Ovary (tissue), 3 donors: Measurements from ENCODE around the gene GOLIM4.

Source experiments
- EP300 ChIP-seq: sonication (generic); formaldehyde crosslinking; IDR thresholded peaks from one replicate; pipeline ENCODE4 v1.6.1; 2017; ENCODE audit warnings: antibody characterized with exemption
- POLR2A ChIP-seq: fragments of 450-650 bp; IDR thresholded peaks from one replicate; pipeline ENCODE4 v1.6.1; 2017; ENCODE audit warnings: antibody characterized with exemption, mild to moderate bottlenecking, moderate library complexity
- TF ChIP-seq, protein P1 (sequence below), 3 donors: fragments of 450-650 bp in 2 of 3; fragments of 200-600 bp in 1 of 3; IDR thresholded peaks; one replicate each; pipeline versions ENCODE4 v1.5.1 to v1.8.0; 2016 to 2022; ENCODE audit warnings: antibody characterized with exemption in 3 of 3, mild to moderate bottlenecking in 1 of 3
- donor health status: DM: no; HTN: no; CAD: no.

- TF ChIP-seq, protein P1, sequence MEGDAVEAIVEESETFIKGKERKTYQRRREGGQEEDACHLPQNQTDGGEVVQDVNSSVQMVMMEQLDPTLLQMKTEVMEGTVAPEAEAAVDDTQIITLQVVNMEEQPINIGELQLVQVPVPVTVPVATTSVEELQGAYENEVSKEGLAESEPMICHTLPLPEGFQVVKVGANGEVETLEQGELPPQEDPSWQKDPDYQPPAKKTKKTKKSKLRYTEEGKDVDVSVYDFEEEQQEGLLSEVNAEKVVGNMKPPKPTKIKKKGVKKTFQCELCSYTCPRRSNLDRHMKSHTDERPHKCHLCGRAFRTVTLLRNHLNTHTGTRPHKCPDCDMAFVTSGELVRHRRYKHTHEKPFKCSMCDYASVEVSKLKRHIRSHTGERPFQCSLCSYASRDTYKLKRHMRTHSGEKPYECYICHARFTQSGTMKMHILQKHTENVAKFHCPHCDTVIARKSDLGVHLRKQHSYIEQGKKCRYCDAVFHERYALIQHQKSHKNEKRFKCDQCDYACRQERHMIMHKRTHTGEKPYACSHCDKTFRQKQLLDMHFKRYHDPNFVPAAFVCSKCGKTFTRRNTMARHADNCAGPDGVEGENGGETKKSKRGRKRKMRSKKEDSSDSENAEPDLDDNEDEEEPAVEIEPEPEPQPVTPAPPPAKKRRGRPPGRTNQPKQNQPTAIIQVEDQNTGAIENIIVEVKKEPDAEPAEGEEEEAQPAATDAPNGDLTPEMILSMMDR (IDR thresholded peaks at IDR 0.05): no peak
- TF ChIP-seq POLR2A: no peak
- no peak for TF ChIP-seq EP300
Observed at GRCh38 chr3:168051531-168052471, 43.9 kb downstream of the GOLIM4 start.
